Caco-2 (cell line): ENCODE results near the gene SLC2A9. TPM values are rescaled to one million over a fixed set of nuclear protein-coding genes. Genes with fewer than 3 reads are reported as not detected.

Experiments used
- BruUV-seq: library from RNA; stranded (reverse); fragments of 400-500 nt; replicated peaks from 2 replicates; lab custom pipeline; 2021; lab: Mats Ljungman, UMichigan
- CTCF ChIA-PET: fragments of 300-600 bp; sonication (Branson Sonifier 250); formaldehyde crosslinking; loops from one replicate; lab custom pipeline; 2022; ENCODE audit warnings: antibody characterized with exemption; lab: Charles Lee
- POLR2A ChIA-PET: fragments of 300-600 bp; sonication (Branson Sonifier 250); formaldehyde crosslinking; loops from one replicate; lab custom pipeline; 2022; ENCODE audit warnings: antibody characterized with exemption; lab: Charles Lee
- DNase-seq, 2 experiments: peaks; one replicate each; pipeline versions ENCODE4 v3.0.0 to v3.0.0-alpha.2; 2020 to 2022
- H3K27me3 ChIP-seq: replicated peaks from 2 replicates; pipeline ENCODE4 v1.6.0; 2011; ENCODE audit warnings: low read length; ENCODE audit not compliant: control insufficient read depth, insufficient read depth
- H3K36me3 ChIP-seq: 2 replicates; pipeline ENCODE4 v1.5.1; 2011; ENCODE audit warnings: low read length; ENCODE audit not compliant: control insufficient read depth, insufficient read depth
- H3K4me1 ChIP-seq: fragments of 250-450 bp; sonication (Bioruptor Pico); 2 replicates; pipeline ENCODE4 v1.5.1; 2020; ENCODE audit warnings: mild to moderate bottlenecking
- H3K4me3 ChIP-seq: 2 replicates; pipeline ENCODE4 v1.5.1; 2011; ENCODE audit warnings: low read depth, mild to moderate bottlenecking, control low read depth, low read length
- H3K9me3 ChIP-seq: fragments of 250-450 bp; sonication (Bioruptor Pico); 2 replicates; pipeline ENCODE4 v1.5.1; 2020; ENCODE audit warnings: mild to moderate bottlenecking, moderate library complexity
- H3K27ac Mint-ChIP-seq: one replicate; pipeline ENCODE4 v1.8.0; 2022; ENCODE audit warnings: mixed read lengths; ENCODE audit not compliant: unreplicated experiment
- H3K27me3 Mint-ChIP-seq: one replicate; pipeline ENCODE4 v1.8.0; 2022; ENCODE audit warnings: mixed read lengths; ENCODE audit not compliant: insufficient read depth, unreplicated experiment
- H3K36me3 Mint-ChIP-seq: one replicate; pipeline ENCODE4 v1.8.0; 2022; ENCODE audit warnings: mild to moderate bottlenecking, mixed read lengths; ENCODE audit not compliant: insufficient read depth, unreplicated experiment
- H3K4me1 Mint-ChIP-seq: one replicate; pipeline ENCODE4 v1.8.0; 2022; ENCODE audit warnings: low read depth, mixed read lengths; ENCODE audit not compliant: unreplicated experiment
- H3K4me3 Mint-ChIP-seq: one replicate; pipeline ENCODE4 v1.8.0; 2022; ENCODE audit warnings: mild to moderate bottlenecking, moderate library complexity, mixed read lengths; ENCODE audit not compliant: unreplicated experiment
- H3K9me3 Mint-ChIP-seq: one replicate; pipeline ENCODE4 v1.8.0; 2022; ENCODE audit warnings: mixed read lengths; ENCODE audit not compliant: unreplicated experiment
- CTCF ChIP-seq, 2 experiments: fragments of 200-600 bp in 1 of 2; IDR thresholded peaks; 1 replicate in 1 of 2; 2 replicates in 1 of 2; pipeline versions ENCODE4 v1.5.1 to v1.8.0; 2011 to 2022; ENCODE audit warnings: antibody characterized with exemption in 1 of 2, control low read depth in 1 of 2, inconsistent platforms in 1 of 2, low read depth in 1 of 2, low read length in 1 of 2, mild to moderate bottlenecking in 1 of 2, moderate library complexity in 1 of 2; ENCODE audit not compliant: insufficient read depth in 1 of 2, severe bottlenecking in 1 of 2, unreplicated experiment in 1 of 2
- intact Hi-C: fragments of 100-400 bp; cut with micrococcal nuclease; formaldehyde crosslinking; loops from one replicate; pipeline ENCODE4 v1.10.0; 2022; ENCODE audit not compliant: unreplicated experiment
- total RNA-seq: library from RNA; stranded (reverse); gene quantifications from 2 replicates; pipeline ENCODE4 v1.2.3, GENCODE V29; 2022

Gene SLC2A9
- total RNA-seq, 1 experiment from 2014 or later: 21.0 TPM

GRCh38 chr4:9849538-9849920 lies 171.8 kb downstream of the SLC2A9 start:
- ChIA-PET CTCF (no interaction called here), POLR2A (no interaction called here)
- no peak overlapping the region for H3K27ac Mint-ChIP-seq
- DNase-seq: no peak
- Histone ChIP-seq H3K9me3 (peaks cover 7% of the 10 kb centered on the region; the same call in 1 of the 2 replicates), H3K36me3 (no peaks in the 10 kb centered on the region), H3K4me3 (no peak overlapping the region), H3K4me1 (no peaks in the 10 kb centered on the region), H3K27me3 (no peaks in the 10 kb centered on the region)
- H3K27me3 Mint-ChIP-seq: no peaks in the 10 kb centered on the region
- no peaks in the 10 kb centered on the region for H3K36me3 Mint-ChIP-seq
- no peak for TF ChIP-seq CTCF (IDR thresholded peaks at IDR 0.05; ENCODE audit: insufficient read depth in 1 of 2, low read depth in 1 of 2, low read length in 1 of 2, severe bottlenecking in 1 of 2, unreplicated experiment in 1 of 2)
- no TSS peak for BruUV-seq
- peaks cover 7% of the 10 kb centered on the region for H3K4me1 Mint-ChIP-seq
- H3K4me3 Mint-ChIP-seq: no peak overlapping the region
- intact Hi-C loops: no loop called here
- H3K9me3 Mint-ChIP-seq: peaks cover 4% of the 10 kb centered on the region

- Histone ChIP-seq H3K9me3 (peaks cover 7% of the 10 kb centered on the region; the same call in 1 of the 2 replicates), H3K4me1 (no peaks in the 10 kb centered on the region), H3K4me3 (no peak overlapping the region), H3K36me3 (no peaks in the 10 kb centered on the region), H3K27me3 (no peaks in the 10 kb centered on the region)
- no peak for DNase-seq
- peaks cover 12% of the 10 kb centered on the region for H3K9me3 Mint-ChIP-seq
- TF ChIP-seq CTCF (IDR thresholded peaks at IDR 0.05; ENCODE audit: insufficient read depth in 1 of 2, low read depth in 1 of 2, low read length in 1 of 2, severe bottlenecking in 1 of 2, unreplicated experiment in 1 of 2): no peak
- POLR2A ChIA-PET: no interaction called here
- H3K36me3 Mint-ChIP-seq: no peaks in the 10 kb centered on the region
- intact Hi-C loops: no loop called here
- CTCF ChIA-PET: no interaction called here
- no TSS peak for BruUV-seq
- H3K4me3 Mint-ChIP-seq: no peak overlapping the region
- H3K27me3 Mint-ChIP-seq: no peaks in the 10 kb centered on the region
- H3K27ac Mint-ChIP-seq: no peak overlapping the region
- peaks cover 7% of the 10 kb centered on the region for H3K4me1 Mint-ChIP-seq
These were observed 173.1 kb downstream of the SLC2A9 start for GRCh38 chr4:9847968-9848748.

- no peak overlapping the region for H3K27ac Mint-ChIP-seq
- no peaks in the 10 kb centered on the region for H3K36me3 Mint-ChIP-seq
These were observed 175.4 kb downstream of the SLC2A9 start for GRCh38 chr4:9845791-9846493.

More at GRCh38 chr4:9845791-9846493, 175.4 kb downstream of the SLC2A9 start:
- no peak for DNase-seq
- Mint-ChIP-seq H3K4me3 (no peak overlapping the region), H3K9me3 (peaks cover 24% of the 10 kb centered on the region), H3K4me1 (no peaks in the 10 kb centered on the region), H3K27me3 (no peaks in the 10 kb centered on the region)
- intact Hi-C loops: no loop called here
- Histone ChIP-seq H3K4me1 (no peaks in the 10 kb centered on the region), H3K4me3 (no peak overlapping the region), H3K9me3 (no peaks in the 10 kb centered on the region; the same call in 1 of the 2 replicates), H3K36me3 (no peaks in the 10 kb centered on the region), H3K27me3 (no peaks in the 10 kb centered on the region)
- no TSS peak for BruUV-seq
- CTCF ChIA-PET: no interaction called here
- TF ChIP-seq CTCF (IDR thresholded peaks at IDR 0.05; ENCODE audit: insufficient read depth in 1 of 2, low read depth in 1 of 2, low read length in 1 of 2, severe bottlenecking in 1 of 2, unreplicated experiment in 1 of 2): no peak
- POLR2A ChIA-PET: no interaction called here
